HK-2 (cell line): ENCODE measurements around the gene PEX6.

ENCODE experiments used
- DNase-seq: peaks from one replicate; pipeline ENCODE4 v3.0.0-alpha.2; 2018; ENCODE audit not compliant: unreplicated experiment

PEX6 gene

DNA sequence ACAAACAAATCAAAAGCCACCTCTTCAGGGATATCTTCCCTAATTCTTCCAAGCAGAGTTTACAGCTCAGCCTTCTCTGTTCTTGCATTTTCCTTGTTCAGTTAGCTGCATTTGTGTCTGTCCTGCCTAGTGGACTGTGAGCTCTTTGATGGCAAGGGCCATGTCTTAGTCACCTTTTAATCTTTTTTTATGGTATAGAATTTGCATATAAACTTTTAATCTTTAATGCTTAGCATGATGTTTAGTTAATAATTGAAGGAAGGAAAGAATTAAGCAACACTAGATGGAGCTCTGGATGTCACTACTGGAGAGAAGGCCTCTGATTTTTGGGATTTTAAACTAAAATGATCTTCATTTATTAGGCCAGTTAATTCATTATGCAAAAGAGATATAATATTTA lies 17.5 kb upstream of the PEX6 start:
- no peak for DNase-seq

DNA sequence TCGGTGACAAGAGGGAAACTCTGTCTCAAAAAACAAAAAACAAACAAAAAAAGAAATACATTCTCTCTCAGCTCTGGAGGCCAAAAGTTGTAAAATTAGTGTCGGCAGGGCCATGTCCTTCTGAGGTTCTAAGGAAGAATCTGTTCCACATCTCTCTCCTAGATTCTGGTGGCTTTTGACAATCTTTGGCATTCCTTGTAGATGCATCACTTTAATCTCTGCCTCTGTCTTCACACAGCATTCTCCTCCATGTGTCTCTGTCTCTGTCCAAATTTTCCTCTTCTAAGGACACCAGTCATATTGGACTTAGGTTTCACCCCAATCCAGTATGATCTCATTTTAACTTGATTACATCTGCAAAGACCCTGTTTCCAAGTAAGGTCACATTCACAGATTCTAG lies 14.5 kb upstream of the PEX6 start:
- no peak for DNase-seq

DNA sequence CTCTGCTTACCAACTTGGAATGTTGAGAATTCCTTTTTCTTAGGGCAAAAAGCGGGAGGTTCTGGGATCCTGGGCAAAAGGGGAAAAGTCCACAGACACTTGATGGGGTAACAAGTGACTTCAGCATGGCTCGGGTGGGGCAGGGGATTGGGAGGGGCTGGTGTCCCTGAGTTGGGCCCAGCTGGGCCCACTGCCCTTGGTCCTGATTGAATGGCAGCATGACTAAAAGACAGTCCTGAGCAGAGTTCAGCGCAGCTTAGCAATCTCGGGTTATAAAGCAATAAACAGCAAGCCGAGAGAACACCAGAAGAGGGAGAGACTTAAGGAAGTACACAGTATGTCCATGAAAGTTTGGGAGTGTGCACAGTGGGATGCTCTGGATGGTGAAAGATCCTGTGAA lies 10.9 kb upstream of the PEX6 start:
- DNase-seq, result no peak

DNA sequence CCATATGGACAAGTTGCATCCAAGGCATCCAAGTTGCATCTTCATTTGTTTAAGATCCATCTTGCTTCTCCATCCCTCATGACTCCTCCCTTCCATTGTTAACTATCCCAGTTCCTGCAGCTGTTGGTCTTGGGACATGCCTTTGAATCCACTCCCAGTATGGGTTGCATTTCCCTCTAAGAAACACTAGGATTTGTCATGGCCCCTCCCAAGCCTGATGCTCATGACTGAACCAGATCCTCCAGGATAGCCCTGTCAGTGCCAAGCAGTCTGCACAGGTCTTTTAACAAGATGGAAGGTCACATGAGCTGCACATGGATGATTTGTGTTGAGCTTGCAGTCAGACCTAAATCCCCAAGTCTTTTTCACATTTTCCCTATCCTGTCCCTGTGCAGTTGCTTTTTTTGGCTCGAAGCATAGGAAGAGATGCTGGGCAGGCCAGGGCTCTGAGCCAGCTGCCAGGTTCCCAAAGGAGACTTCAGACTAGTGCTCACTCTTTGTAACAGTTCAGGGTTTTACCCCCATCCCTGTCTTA lies 9.6 kb upstream of the PEX6 start:
- DNase-seq, result no peak

DNA sequence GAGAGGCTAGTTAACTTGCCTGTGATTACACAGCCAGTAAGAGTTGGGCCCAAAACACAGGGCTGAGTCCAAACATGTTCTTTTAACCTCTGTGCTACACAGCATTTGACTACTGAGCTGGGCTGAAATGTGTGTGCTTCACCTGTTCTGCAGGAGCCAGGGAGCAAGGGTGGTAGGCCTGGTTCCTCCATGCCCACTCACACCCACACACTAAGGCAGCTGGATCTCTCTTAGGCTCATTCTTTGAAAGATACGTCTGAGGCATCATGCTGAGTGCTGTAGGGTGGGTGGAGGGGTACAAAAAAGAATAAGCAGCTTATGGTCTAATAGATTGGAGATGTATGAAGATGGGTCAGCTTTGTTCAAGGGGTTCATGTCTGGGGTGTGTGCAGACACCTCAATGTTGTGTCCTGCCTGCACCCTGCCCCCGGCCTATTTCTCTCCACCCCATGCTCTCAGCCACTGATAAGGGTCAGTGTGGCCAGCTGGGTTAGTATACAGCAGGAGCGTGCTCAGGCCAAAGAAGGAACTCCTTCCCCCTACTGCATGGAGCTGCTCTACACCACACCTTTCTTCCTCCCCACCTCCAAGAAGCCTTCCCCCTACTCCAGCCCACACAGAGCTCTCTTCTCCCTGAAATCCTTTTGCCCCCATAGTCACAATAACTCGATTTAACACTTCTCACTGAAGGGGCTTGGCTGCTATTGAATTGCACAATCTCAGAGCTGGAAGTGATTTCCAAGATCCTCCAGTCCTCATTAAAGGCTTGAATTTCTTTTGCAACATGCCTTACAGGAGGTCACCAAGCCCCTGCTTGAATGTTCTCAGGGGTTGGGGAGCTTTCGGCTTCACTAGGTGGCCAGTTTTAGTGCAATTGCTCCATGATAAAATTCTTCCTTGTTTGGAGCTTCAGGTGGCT lies 8.8 kb upstream of the PEX6 start:
- DNase-seq, result no peak

DNA sequence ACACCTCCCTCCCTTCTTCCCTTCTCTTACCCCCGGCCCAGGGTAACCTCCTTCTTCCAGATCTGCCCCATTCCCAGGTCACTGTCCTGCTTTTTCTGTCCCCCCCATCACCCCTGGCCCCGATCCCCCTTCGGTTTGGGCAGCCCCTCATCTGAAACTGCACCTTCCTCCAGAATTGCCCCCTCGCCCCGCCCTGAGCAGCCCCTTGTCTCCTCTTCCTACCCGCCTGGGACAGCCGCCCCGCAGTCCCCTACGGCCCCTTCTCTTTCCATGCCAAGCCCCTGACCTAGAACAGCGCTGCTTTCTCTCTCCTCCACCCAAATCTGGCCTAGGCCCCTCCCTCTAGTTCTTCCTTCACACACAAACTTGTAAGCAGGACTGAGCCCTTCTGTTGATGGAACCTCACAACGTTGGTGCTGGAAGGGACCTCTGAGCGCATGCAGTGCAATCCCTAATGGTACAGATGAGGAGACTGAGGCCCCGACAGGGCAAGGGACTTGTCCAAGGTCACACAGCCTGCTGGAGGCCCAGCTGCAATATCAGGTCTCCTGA lies 6.0 kb upstream of the PEX6 start:
- DNase-seq, result no peak

DNA sequence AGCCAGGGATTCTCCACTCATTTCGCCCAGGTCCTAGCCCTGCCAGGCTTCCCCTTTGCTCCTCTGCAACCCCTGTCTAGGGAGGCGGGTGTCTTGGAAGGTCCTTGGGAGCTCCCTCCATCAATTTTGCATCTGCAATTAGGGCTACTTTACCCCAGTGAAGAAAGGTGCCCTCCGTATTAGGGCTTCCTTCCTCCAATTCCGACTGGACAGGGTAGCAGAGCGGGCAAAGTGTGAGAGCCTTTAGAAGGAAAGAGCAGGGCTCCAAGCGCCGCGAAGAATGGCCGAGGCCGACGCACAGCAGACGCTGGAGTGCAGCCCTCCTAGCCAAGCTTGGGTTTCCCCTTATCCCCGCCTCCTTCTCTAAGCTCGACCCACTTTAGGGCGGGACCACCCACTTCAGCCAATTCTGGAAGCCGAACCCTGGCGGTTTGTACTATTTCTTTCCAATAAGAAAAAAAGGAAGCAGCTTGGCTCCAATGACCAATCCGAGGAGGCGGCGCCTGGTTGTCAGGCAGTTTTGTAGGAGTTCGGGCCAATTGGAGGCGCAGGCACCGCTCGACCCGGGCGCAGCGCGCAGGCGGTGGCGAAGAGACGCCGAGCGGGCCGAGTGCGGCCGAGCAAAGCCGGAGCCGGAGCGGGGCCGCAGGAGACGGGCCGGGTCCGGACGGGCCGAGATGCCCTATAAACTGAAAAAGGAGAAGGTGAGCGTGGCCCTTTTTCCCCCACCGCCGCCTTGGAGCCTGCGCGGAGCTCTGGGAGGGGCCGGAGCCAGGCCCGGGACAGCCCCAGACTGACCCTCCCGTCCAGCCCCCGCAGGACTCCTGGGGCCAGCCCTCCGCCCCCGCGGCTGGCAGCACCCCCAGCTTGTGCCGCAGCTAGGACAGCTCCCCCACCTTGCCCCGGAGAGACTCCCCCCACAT lies 5.3 kb upstream of the PEX6 start, which contains the start of gene PPP2R5D:
Gene PPP2R5D (plus strand): TSS at position 570 of the 923 bp plus-strand sequence. CDS start 108 bp downstream, at position 678.
- peak; percentile 97 for DNase-seq

DNA sequence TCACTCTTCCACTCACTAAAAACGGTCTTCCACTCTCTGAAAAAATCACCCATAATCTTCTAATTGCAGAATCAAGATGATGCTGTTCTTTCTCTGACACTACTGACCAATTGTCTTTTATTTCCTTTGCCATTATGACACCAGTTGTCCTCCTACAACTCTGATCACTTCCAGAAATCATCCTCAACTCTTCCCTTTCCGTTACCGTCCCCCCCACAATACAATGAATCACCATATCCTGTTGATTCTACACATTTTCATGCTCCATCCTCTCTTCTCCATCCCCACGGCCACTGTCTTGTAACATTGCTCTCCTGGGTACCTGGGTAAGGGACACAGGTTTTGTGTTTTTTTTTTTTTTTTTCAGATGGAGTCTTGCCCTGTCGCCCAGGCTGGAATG lies 2.9 kb upstream of the PEX6 start:
- DNase-seq, result no peak

DNA sequence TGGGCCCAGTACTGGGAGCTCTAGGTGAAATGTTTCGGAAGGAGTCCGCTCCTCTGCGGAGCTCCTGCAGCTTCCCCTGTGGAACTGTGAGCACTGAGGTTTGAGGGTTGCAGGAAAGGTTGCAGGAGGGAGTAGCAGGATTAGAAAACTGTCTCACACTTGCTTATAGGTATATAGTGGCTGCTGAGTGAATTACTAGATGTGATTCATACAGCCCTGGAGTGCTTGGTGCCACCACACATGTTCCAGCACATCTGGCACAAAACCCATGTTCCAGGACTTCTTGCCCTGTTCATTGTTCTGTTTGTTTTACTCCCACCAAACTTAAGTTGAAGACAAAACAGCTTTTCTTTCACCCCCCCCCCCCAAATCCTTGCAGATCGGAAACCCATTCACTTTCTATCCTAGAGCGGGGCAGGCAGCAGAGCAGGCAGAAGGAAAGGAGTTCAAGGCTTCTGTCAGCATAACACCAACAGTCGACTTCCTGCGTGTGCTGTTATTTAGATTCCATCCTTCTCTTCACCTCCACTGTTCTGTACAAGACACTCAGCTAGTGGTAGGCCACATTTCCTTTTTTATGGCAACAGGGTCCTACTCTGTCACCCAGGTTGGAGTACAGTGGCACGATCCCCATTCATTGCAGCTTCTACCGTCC lies 669 bp upstream of the PEX6 start:
- DNase-seq, result no peak

DNA sequence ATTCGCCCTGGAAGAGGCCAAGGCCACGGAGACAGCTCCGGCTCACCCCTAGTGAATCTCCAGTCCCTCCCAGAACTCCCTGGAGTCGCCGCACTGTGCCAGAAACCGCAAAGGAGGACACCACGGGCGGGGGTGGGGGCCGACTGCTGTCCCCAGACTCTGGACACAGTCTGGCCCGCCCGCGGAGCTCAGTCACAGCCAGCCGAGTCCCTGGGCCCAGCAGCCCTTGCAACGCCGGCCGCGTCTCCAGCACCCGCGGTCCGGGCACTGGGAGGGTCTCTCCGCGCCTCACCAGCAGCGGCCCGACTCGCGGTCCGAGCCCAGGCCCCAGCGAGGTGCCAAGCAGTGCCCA lies 518 bp downstream of the PEX6 start:
- peak; percentile 71 for DNase-seq

DNA sequence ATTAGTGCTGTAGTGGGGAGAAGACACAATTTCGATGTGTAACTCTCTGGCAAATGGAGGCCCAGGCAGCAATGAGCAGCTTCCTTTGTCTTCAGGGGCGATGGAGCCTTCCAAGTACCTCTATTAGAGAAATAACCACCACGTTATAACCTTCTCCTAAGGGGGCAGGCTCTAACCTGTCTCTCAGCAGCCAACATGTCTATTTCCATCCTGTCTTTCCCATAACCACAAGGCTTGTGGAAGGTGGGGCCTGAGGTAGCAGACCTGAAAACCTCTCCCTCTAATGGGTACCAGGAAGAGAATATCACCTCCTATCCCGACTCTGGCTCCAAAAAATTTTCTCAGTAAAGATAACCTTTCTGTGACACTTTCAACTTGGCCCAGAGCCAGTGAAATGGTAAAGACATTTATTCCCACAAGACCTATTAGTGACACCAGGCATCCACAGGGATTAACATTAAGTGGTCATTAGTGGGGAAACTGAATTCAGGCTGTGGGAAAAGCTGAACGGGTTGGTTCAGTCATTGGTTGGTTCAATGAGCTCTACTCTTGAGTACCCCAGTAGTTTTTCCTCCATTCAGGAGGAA lies 4.0 kb downstream of the PEX6 start:
- no peak for DNase-seq

DNA sequence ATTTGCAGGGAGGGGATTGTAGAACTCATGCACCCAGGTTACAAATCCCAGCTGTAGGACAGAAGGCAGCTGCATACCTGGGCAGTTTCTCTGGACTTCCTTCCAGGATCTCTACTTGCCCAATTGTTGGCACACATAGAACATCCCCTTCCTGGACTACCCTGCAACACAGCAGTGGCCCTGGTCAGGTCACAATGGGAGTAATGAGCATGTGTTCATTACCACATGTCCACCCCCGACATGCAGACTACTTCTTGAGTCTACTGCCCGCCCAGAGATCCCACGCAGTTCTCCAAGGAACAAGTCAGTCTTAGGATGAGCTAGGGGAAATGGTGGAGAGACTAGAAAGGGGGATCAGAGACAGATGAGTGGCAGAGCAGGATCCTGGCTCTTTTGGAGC lies 5.1 kb downstream of the PEX6 start:
- no peak for DNase-seq

DNA sequence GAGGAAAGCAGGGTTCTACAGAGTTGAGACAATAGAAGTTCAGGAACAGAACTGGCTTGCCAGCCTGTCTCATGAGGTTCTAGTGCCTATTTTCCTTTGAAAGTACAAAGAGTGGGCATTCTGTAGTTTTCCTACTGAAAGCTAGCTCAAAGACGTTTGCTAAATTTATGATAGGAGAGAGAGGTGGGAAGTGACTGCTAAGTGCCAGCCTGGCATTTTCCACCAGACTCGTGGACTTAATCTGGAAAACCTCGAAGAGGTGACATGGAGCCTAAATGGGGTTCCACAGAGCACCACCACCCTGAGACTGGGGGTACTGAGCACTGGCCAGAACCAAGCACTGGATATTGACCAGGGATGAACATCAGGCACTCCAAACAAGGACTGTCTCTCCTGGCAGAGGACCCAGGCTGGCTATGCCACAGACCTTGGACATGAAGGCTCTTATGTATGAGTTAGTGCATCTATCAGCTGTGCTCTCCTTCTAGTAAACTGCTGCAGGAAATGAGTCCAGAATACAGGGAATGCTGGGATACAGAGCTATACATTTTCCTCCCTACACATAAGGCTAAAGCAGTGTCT lies 7.1 kb downstream of the PEX6 start:
- no peak for DNase-seq

DNA sequence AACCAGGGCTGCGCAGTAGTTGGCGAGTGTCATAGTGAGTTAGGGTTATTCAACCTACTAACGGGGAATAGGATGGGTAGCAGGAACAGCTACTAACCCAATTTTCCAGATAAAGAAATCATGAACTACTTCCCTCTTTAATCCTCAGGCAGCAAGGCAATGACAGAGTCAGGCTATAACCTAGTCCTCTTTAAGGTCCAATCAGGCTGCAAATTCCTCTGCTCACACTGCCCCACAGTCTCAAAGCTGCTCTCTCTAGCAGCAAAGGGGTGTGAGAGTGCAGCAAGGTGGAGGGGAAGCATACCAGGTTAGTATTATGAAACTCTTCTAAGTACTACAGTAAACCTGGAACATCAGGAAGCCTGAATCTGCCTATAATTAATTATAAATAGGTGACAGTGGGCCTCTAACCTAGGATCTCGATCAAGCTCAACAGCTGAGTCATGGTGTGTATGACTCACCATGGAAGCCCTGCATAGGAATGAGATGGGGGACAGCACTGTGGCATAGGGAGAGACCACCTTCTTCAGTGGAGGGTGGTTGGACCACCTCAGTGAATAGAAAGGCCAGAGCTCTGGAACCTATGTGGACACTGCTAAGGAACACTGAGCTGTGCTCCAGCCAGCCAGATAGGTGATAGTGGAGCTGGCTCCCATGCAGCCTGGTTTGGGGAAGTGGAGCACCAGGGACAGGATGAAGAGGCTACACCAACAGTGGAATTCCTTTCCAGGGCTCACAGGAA lies 7.9 kb downstream of the PEX6 start:
- DNase-seq, result peak; percentile 19

DNA sequence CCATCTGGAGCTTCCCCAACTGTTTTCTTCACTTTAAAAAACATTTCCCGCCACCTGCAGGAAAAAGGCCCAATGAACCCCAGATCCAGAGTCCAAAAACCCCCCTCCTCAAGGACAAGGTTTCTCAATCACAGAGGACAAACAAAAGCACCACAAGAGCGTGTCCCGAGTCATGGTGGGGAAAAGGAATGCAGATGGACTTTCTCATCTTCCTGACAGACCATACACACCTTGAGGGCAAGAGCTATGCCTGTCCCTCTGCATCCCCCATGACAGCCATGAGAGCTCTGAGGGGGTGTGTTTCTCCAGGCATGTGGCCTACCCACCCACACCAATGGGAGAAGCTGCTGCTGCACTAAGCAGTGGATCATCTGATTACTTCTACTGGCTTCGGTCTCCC lies 9.0 kb downstream of the PEX6 start:
- DNase-seq, result no peak

DNA sequence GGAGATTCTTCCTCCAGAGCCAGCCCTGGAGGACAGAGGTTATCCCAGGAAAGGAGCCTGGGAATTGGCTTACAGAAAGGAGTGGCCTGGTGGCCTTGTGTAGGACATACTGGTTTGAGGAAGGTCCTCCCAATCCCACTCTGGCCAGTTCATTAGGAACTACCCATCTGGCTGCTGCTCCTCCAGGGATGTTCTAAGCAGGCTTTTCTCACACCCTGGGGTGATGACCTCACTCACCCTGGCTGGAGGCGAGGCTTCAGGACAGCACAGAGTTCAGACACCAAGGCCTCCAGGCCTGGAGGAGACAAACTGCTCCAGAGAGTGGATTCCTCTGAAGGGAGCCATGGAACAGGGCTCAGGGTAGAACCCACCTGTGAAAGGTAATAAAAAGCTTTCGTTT lies 9.6 kb downstream of the PEX6 start:
- no peak for DNase-seq

DNA sequence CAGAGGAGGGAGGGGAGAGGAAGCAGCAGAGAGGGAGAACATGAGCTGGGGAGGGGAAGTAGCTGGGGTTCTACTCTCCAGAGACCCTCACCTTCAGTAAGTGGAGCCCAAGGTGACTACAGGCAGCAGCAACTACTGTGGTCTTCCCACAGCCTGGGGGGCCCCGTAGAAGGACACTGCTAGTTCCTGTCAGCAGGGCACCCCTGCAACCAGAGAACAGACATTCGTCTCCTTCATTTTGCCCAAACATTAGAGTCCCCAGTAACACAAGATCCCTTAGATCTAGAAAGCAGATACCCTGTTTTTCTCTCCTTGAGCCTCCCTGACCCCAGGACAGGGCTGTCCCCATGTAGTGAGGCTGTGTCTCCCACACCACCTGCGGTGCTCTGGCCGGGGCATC lies 10.2 kb downstream of the PEX6 start:
- DNase-seq, result no peak

DNA sequence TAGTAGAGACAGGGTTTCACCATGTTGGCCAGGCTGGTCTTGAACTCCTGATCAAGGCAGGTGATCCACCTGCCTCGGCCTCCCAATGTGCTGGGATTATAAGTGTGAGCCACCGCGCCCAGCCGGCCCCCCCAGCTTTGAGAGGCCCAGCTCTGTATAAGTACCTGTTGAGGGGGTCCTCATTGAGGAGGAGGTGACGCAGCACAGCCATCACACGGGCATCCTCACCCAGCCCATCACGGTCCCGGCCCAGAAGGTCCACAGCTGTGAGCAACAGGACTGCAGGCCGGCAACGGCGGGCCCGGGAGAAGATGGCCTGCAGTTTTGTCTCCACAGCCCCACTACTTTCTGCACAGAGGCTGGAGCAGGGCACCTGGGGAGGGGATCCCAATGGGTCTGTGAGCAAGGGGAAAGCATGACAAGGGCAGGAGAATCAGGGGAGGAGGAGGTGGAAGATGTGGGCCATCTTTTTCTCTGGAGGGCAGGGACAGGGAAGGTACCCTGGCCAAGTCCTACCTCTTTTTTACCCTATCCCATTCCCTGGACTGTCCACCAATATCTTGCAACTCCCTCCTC lies 10.8 kb downstream of the PEX6 start:
- no peak for DNase-seq

DNA sequence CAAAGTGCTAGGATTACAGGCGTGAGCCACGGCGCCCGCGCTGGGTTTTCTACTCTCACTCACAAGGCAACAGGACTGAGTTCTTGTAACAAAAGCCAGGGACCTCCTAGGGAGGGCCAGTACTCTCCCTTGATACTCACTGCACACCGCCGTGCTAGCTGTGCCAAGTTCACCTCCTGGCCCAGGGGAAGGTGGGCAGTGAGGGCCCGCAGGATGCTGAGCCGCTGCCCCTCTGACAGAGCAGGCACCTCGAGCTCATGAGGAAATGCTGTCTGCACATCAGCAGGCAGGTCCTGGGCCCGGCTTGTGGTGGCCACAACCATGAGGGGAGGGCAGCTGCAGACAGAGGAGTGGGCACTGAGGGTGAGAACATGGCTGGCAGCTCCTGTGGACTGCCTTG lies 11.8 kb downstream of the PEX6 start:
- DNase-seq, result no peak

DNA sequence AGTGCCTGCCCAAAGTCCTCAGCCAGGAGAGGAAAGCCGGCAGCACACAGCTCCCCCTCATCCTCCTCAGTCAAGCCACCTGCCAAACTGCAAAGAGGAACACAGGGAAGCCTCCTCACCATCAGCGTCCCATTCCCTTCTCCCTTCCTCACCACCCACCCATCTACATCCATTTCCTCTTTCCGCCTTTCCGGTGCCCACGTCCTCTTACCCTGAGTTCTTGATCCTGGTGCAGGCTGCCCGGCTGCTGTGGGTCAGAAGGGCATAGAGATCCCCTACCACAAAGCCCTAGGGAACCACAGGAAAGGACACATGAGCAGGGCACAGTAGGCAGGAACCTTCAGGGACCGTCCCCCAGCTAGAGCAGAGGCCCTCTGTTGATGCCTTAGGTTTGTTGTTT lies 12.4 kb downstream of the PEX6 start:
- DNase-seq, result no peak
